Measurements from ENCODE around the gene KXD1. TPM values are rescaled to one million over a fixed set of nuclear protein-coding genes. Genes with fewer than 3 reads are reported as not detected.
"Not testable (repeated sequence)": the region's sequence is repeated elsewhere in the genome, so short reads cannot be mapped to it uniquely, and the experiment has no call there.

The KXD1 gene
- total RNA-seq, 2 experiments from 2014 or later, result 95.4 to 100.0 TPM

DNA sequence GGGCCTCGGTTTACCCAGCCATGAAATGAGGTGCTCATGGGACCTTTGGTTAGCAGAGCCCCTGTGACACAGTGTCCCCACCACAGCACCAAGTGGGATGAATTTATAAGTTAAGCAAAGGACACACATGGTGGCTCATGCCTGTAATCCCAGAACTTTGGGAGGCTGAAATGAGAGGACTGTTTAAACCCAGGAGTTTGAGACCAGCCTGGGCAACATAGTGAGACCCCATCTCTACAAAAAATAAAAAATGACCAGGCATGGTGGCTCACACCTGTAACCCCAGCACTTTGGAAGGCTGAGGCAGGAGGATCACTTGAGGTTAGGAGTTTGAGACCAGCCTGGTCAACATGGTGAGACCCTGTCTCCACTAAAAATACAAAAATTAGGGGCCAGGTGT, 17.5 kb upstream of the KXD1 start:
- POLR2A ChIA-PET, H3K27me3 Mint-ChIP-seq, DNase-seq, H3K9me3 Mint-ChIP-seq, CTCF ChIA-PET, H3K4me3 Mint-ChIP-seq, H3K27ac Mint-ChIP-seq: not testable (repeated sequence)
- Mint-ChIP-seq H3K4me1 (peaks cover 30% of the 10 kb centered on the region), H3K36me3 (ENCODE audit: low read depth) (peaks cover 18% of the 10 kb centered on the region)

DNA sequence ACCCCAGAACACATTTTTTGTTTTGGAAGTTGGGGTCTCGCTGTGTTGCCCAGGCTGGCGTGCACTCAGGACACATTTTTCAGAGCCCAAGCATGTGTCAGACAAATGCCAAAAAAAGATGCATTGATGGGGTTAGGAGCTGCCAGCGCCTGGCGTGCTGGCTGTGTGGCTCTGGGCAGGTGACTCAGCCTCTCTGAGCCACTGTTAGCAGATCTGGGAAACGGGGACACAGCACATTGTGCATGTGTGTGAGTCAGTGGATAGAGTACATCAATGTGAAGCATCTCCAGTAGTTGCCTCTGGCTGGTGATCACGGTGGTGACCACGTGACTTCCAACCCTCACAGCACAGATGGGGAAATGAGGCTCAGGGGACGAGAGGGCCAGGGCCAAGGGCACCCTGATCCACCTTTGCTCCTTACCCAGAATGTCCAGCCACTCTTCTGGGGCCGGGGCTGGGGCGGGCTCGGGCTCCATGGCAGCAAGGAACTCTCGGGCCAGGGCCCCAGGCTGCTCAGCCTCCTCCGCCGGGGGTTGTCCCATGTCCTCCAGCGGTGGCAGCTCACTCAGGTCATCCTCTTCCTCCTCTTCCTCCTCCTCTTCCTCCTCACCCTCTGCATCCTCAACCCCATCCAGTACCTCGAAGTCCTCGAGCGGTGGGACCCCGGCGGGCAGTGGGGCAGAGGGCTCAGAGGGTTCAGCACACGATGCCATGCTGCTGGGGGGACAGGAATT, 16.2 kb upstream of the KXD1 start:
- H3K27me3 Mint-ChIP-seq, result no peaks in the 10 kb centered on the region
- peak overlapping the region; percentile 81 for H3K4me3 Mint-ChIP-seq
- ChIA-PET POLR2A (no interaction called here), CTCF (interaction anchor here (0.9 to 2.1 kb wide), 3 partner anchors 13 to 45 kb away, joined by 4 to 8 read pairs (median 6); no protein-coding TSS in a partner anchor)
- no peak overlapping the region for H3K27ac Mint-ChIP-seq
- H3K36me3 Mint-ChIP-seq (ENCODE audit: low read depth), result peaks cover 18% of the 10 kb centered on the region
- peaks cover 30% of the 10 kb centered on the region for H3K4me1 Mint-ChIP-seq
- DNase-seq, result no peak
- H3K9me3 Mint-ChIP-seq, result no peaks in the 10 kb centered on the region

DNA sequence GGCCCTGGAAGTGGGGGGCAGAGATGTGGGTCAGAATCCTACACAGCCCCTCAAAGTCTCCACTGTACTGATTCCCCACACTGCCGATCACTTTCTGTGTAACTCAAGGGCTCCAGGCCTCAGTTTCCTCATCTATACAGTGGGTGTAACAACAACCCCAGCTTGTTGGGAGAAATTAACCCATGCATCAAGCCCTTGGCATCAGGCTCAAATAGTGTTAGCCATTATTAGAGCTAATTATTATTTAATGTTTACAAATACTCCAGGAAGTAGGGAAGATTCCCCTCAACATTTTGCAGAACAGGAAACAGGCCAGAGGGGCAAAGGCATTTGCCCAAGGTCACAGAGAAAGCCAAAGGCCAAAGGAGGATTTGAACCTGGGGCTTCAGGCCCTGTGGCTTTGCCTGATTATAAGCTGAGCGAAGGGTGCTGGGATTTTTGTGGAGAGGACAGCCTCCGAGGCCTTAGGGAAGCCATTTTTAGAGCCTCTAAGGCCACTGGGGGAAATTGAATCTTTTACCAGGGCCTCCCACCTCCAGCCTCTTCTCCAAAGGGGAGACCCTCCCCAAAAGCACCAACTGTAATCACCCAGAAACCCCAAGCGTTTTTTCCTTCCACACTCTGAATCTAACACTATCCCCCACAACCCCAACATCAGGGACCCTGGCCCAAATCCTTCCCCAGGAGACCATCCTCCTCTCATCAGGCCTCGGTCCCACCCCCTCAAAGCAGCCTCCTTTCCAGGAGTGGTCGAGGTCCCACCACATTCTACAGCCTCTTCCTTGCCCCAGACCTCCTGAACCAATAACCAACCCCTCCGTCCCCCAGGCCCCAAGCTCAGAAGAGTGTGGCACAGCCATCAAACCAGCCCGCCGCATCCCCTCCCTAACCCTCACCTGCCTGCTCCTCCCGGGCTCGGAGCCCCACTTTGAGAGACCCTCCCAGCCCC, 15.4 kb upstream of the KXD1 start:
- peak overlapping the region; percentile 81 for H3K4me3 Mint-ChIP-seq
- H3K36me3 Mint-ChIP-seq (ENCODE audit: low read depth), result peaks cover 14% of the 10 kb centered on the region
- CTCF ChIA-PET, result interaction anchor here (0.9 to 2.1 kb wide), 3 partner anchors 14 to 46 kb away, joined by 4 to 8 read pairs (median 6); no protein-coding TSS in a partner anchor
- peak overlapping the region; percentile 88 for H3K27ac Mint-ChIP-seq
- POLR2A ChIA-PET, result no interaction called here
- H3K9me3 Mint-ChIP-seq, result no peaks in the 10 kb centered on the region
- no peak for DNase-seq
- H3K4me1 Mint-ChIP-seq, result peaks cover 30% of the 10 kb centered on the region
- no peaks in the 10 kb centered on the region for H3K27me3 Mint-ChIP-seq

GRCh38 chr19:18542941-18543813, 14.5 kb upstream of the KXD1 start, which contains the start of gene FKBP8:
TSS of gene FKBP8 (minus strand) at chr19:18543573. CDS start at chr19:18541970, 1,603 bp downstream.
- CTCF ChIA-PET, result interaction anchor here (1.1 to 2.1 kb wide), 9 partner anchors 14 to 87 kb away, joined by 3 to 8 read pairs (median 6); partner anchors contain the start of genes REX1BD and UBA52
- Mint-ChIP-seq H3K9me3 (no peaks in the 10 kb centered on the region), H3K27me3 (no peaks in the 10 kb centered on the region), H3K4me1 (peaks cover 30% of the 10 kb centered on the region), H3K27ac (peak within 1 kb of the TSS; percentile 99), H3K36me3 (ENCODE audit: low read depth) (peaks cover 14% of the 10 kb centered on the region), H3K4me3 (peak within 1 kb of the TSS; percentile 91)
- DNase-seq, result peak; percentile 97
- POLR2A ChIA-PET, result interaction anchor here (1.5 kb wide), 1 partner anchor 46 kb away, joined by 3 read pairs; no protein-coding TSS in a partner anchor

DNA sequence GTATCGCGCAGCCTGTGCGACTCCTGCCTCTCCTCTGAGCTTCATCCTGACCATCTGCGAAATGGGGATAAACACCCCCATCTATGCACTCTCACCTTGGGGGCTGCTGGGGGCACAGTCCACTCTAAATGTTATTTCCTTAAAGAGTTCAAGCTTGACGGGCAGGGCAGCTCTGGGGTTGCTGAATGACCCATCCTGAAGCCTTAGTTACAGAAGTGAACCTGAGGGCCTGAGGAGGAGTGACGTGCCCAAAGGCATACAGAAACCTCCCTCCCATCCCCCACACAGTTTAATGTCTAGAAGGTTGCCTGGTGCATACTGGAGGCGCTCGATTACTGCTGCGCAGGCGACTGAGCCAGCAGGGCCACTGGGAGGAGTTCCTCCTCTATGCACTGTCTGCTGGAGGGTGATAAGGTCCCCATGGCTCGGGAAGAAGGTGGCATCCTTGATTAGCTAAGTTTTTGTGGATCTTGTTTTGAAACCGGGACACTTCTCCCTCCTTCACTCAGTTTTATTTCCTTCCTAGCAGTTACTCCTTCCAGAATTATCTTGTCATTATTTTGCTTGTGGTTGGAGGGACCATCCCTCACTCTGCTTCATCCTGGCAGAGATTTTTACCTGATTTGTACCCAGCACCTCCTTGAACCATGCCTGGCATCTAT, 13.7 kb upstream of the KXD1 start:
- H3K4me1 Mint-ChIP-seq, result peaks cover 30% of the 10 kb centered on the region
- DNase-seq, result peak; percentile 93
- CTCF ChIA-PET, result interaction anchor here (0.5 to 1.6 kb wide), 12 partner anchors 10 to 274 kb away, joined by 3 to 8 read pairs (median 4); partner anchors contain the start of genes REX1BD and UBA52
- POLR2A ChIA-PET, result interaction anchor here (1.5 kb wide), 1 partner anchor 45 kb away, joined by 3 read pairs; no protein-coding TSS in a partner anchor
- H3K9me3 Mint-ChIP-seq, result no peaks in the 10 kb centered on the region
- H3K27me3 Mint-ChIP-seq, result no peaks in the 10 kb centered on the region
- peak overlapping the region; percentile 99 for H3K27ac Mint-ChIP-seq
- H3K36me3 Mint-ChIP-seq (ENCODE audit: low read depth), result peaks cover 14% of the 10 kb centered on the region
- peak overlapping the region; percentile 91 for H3K4me3 Mint-ChIP-seq

GRCh38 chr19:18551631-18552030, 6.0 kb upstream of the KXD1 start:
- Mint-ChIP-seq H3K9me3 (no peaks in the 10 kb centered on the region), H3K27me3 (peaks cover 2% of the 10 kb centered on the region), H3K27ac (no peak overlapping the region), H3K4me3 (no peak overlapping the region), H3K36me3 (ENCODE audit: low read depth) (no peaks in the 10 kb centered on the region), H3K4me1 (no peaks in the 10 kb centered on the region)
- ChIA-PET CTCF (interaction anchor here (0.6 to 1.7 kb wide), 4 partner anchors 23 to 61 kb away, joined by 3 to 4 read pairs (median 3); partner anchors contain the start of genes REX1BD and TMEM59L), POLR2A (no interaction called here)
- no peak for DNase-seq

- ChIA-PET POLR2A (interaction anchor here (0.6 to 1.0 kb wide), 3 partner anchors 14 to 47 kb away, joined by 3 read pairs; partner anchors contain the start of gene UBA52), CTCF (interaction anchor here (0.5 to 2.1 kb wide), 9 partner anchors 12 to 137 kb away, joined by 3 to 16 read pairs (median 3); partner anchors contain the start of gene REX1BD)
- H3K36me3 Mint-ChIP-seq (ENCODE audit: low read depth), result peaks cover 8% of the 10 kb centered on the region
- no peak for DNase-seq
- H3K9me3 Mint-ChIP-seq, result no peaks in the 10 kb centered on the region
- H3K27me3 Mint-ChIP-seq, result no peaks in the 10 kb centered on the region
- peak overlapping the region; percentile 97 for H3K27ac Mint-ChIP-seq
- peak overlapping the region; percentile 83 for H3K4me3 Mint-ChIP-seq
- H3K4me1 Mint-ChIP-seq, result peaks cover 27% of the 10 kb centered on the region
Observed at GRCh38 chr19:18558202-18558555, 509 bp downstream of the KXD1 start.

DNA sequence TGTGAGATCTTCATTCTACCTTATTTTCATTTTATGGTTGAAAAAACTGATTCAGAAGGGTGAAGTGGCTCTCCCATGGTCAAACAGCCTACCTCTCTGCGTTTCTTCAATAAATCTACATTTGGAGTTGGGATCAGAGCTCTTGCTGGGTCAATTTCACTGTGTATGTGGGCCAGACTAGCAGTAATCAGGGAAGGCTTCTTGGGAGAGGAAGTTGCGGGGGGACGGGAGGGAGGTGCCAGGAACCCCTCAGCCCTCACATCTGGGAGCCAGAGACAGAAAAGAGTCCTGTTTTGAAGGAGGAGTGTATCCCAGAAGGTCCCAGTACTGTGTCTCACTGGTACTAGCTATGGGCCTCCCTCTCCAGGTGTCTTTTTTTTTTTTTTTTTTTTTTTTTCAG, 934 bp downstream of the KXD1 start:
- peak overlapping the region; percentile 83 for H3K4me3 Mint-ChIP-seq
- peaks cover 27% of the 10 kb centered on the region for H3K4me1 Mint-ChIP-seq
- DNase-seq, result no peak
- H3K27me3 Mint-ChIP-seq, result no peaks in the 10 kb centered on the region
- H3K27ac Mint-ChIP-seq, result peak overlapping the region; percentile 97
- H3K36me3 Mint-ChIP-seq (ENCODE audit: low read depth), result peaks cover 12% of the 10 kb centered on the region
- CTCF ChIA-PET, result interaction anchor here (0.6 to 2.1 kb wide), 6 partner anchors 13 to 137 kb away, joined by 3 to 16 read pairs (median 4); no protein-coding TSS in a partner anchor
- POLR2A ChIA-PET, result interaction anchor here (0.6 to 1.0 kb wide), 2 partner anchors 13 to 48 kb away, joined by 3 read pairs; partner anchors contain the start of gene UBA52
- H3K9me3 Mint-ChIP-seq, result no peaks in the 10 kb centered on the region

GRCh38 chr19:18559685-18560084, 2.0 kb downstream of the KXD1 start:
- POLR2A ChIA-PET, result no interaction called here
- CTCF ChIA-PET, result interaction anchor here (0.7 kb wide), 1 partner anchor 48 kb away, joined by 3 read pairs; no protein-coding TSS in a partner anchor
- Mint-ChIP-seq H3K27ac (peak overlapping the region; percentile 97), H3K4me3 (peak overlapping the region; percentile 83), H3K4me1 (peaks cover 27% of the 10 kb centered on the region), H3K27me3 (no peaks in the 10 kb centered on the region), H3K9me3 (no peaks in the 10 kb centered on the region), H3K36me3 (ENCODE audit: low read depth) (peaks cover 14% of the 10 kb centered on the region)
- no peak for DNase-seq

DNA sequence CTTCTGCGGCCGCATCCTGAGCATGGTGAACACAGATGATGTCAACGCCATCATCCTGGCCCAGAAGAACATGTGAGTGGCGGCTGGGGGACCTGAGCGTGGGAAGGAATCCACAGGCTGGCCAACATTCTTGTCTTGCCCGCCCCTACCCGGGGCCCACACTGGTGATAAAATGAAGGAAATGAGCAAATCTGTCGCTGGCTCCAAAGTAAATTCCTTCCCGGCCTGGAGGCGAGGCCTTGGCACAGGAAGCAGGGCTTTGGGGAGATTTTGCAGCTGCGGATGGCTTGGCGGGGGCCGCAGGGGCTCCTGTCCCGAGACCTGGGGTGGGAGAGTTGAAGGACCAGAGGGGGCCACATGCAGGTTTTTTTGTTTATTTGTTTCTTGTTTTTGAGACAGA, 4.4 kb downstream of the KXD1 start:
- Mint-ChIP-seq H3K4me3 (no peak overlapping the region), H3K4me1 (peaks cover 25% of the 10 kb centered on the region), H3K9me3 (no peaks in the 10 kb centered on the region), H3K27ac (no peak overlapping the region), H3K36me3 (ENCODE audit: low read depth) (peaks cover 23% of the 10 kb centered on the region), H3K27me3 (no peaks in the 10 kb centered on the region)
- ChIA-PET POLR2A (no interaction called here), CTCF (interaction anchor here (2.8 kb wide), 1 partner anchor 27 kb away, joined by 13 read pairs; the partner anchor contains the start of gene REX1BD)
- no peak for DNase-seq

GRCh38 chr19:18566953-18567352, 9.3 kb downstream of the KXD1 start:
- H3K36me3 Mint-ChIP-seq (ENCODE audit: low read depth), result peaks cover 42% of the 10 kb centered on the region
- CTCF ChIA-PET, result interaction anchor here (0.9 to 1.1 kb wide), 2 partner anchors 9 to 46 kb away, joined by 3 read pairs; no protein-coding TSS in a partner anchor
- no peaks in the 10 kb centered on the region for H3K27me3 Mint-ChIP-seq
- POLR2A ChIA-PET, result no interaction called here
- DNase-seq, result no peak
- H3K4me3 Mint-ChIP-seq, result no peak overlapping the region
- H3K9me3 Mint-ChIP-seq, result no peaks in the 10 kb centered on the region
- no peak overlapping the region for H3K27ac Mint-ChIP-seq
- H3K4me1 Mint-ChIP-seq, result peaks cover 4% of the 10 kb centered on the region

Data from activated CD4-positive, alpha-beta T cell treated with anti-CD3 and anti-CD28 coated beads, Interleukin-2, amount 10 ng/mL, durations not matched to agents 7 days and 5 days (primary cell).